ENCODE data around the gene BRIP1. TPM values are rescaled to one million over a fixed set of nuclear protein-coding genes. Genes with fewer than 3 reads are reported as not detected.
"Not testable (repeated sequence)": the region's sequence is repeated elsewhere in the genome, so short reads cannot be mapped to it uniquely, and the experiment has no call there.

BRIP1 gene
- total RNA-seq, 1 experiment from 2014 or later, result 9.4 TPM

DNA sequence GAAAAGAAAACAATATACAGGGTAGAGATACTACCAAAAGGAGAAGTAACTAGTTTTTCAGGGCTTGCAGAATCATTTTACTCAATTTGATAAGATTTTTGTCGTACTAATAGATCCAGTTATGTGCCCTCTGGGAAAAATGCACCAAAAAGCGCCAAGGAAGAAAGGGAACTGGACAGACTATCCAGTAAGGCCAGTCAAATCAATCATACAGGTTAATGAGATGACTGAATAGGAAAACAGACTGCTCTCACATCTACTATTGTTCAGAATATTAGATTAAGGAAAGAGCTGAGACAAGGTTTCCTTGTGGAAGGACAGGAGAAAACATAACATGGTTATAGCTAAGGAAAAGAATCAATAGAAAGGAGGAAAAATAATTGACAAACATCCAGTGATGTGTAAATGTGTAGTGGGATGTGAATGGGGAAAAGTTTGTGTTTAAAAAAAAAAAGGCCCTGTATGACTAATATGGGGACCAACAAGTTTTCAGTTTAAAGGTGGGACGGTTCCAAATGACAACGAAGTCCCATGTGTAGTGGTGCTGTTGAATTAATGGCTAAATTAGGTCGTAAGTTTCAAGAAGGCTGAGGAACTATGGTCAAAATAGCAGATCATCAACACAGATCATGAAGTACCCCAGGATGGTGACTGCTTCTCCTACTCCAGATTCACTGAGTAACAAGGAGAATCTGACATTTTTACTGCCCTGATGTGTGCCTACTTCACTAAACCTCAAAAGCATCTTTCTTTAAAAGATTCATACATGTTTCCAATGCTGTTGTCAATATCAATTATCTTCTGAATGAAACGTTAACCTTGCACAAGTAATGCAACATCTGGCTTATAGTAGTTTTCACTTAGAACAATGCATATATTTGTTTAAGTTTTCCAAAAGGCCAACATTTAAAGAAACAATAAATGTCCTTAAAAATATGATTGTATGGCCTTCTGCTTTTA, 40.7 kb downstream of the BRIP1 start:
- TF ChIP-seq TCF7L2 (IDR thresholded peaks at IDR 0.05; ENCODE audit: low read depth, low read length) (no peak), POLR2AphosphoS5 (IDR thresholded peaks at IDR 0.05; ENCODE audit: low read depth, low read length) (no peak), SIN3A (IDR thresholded peaks at IDR 0.05; ENCODE audit: borderline replicate concordance, insufficient read depth, low read depth, low read length) (no peak), REST (IDR thresholded peaks at IDR 0.05; ENCODE audit: insufficient read depth in 1 of 2, low read depth in 2 of 2, low read length in 1 of 2) (no peak)
- TF ChIP-seq, protein P1, sequence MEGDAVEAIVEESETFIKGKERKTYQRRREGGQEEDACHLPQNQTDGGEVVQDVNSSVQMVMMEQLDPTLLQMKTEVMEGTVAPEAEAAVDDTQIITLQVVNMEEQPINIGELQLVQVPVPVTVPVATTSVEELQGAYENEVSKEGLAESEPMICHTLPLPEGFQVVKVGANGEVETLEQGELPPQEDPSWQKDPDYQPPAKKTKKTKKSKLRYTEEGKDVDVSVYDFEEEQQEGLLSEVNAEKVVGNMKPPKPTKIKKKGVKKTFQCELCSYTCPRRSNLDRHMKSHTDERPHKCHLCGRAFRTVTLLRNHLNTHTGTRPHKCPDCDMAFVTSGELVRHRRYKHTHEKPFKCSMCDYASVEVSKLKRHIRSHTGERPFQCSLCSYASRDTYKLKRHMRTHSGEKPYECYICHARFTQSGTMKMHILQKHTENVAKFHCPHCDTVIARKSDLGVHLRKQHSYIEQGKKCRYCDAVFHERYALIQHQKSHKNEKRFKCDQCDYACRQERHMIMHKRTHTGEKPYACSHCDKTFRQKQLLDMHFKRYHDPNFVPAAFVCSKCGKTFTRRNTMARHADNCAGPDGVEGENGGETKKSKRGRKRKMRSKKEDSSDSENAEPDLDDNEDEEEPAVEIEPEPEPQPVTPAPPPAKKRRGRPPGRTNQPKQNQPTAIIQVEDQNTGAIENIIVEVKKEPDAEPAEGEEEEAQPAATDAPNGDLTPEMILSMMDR (IDR thresholded peaks at IDR 0.05), result no peak
- no peak overlapping the region for H3K27ac ChIP-seq (ENCODE audit: low read length)
- no TSS peak for BruUV-seq (replicated peaks)
- no peaks in the 10 kb centered on the region for H3K27me3 ChIP-seq (ENCODE audit: control insufficient read depth, insufficient read depth, low read length)
- no peaks in the 10 kb centered on the region for H3K36me3 ChIP-seq (ENCODE audit: control insufficient read depth, insufficient read depth, low read length)
- ATAC-seq, result no peak
- H3K9me3 ChIP-seq (ENCODE audit: control insufficient read depth, insufficient read depth, low read depth, low read length), result no peaks in the 10 kb centered on the region
- DNase-seq (ENCODE audit: low read depth, low spot score), result no peak
- in situ Hi-C loops (cut with HindIII; ENCODE audit: low pct_unique_long_range_greater_than_20kb, low sequenced_read_pairs) (no loop called here), intact Hi-C loops (cut with micrococcal nuclease; ENCODE audit: unreplicated experiment) (no loop called here)
- no peak overlapping the region for H3K4me3 ChIP-seq (ENCODE audit: low read depth in 2 of 2, low read length in 2 of 2)
- POLR2A ChIA-PET, result interaction anchor here (0.6 to 0.7 kb wide), 2 partner anchors 41 to 206 kb away, joined by 5 to 9 read pairs; partner anchors contain the start of gene BRIP1
- CTCF ChIA-PET, result no interaction called here
- H3K4me1 ChIP-seq (ENCODE audit: control insufficient read depth, insufficient read depth, low read length), result no peaks in the 10 kb centered on the region

DNA sequence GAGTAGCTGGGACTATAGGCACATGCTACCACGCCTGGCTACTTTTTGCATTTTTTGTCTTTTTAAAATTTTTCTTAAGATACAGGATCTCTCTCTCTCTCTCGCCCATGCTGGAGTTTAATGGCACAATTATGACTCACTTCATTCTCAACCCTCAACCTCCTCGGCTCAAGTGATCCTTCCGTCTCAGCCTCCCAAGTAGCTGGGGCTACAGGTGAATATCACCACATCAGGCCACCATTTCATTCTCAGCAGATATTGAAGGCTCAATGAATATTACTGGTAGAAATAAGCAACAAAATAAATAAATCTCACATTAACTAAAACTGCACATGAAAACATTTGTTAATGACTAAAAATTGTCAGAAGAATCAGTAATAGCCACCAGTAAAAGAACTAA, 41.7 kb downstream of the BRIP1 start:
- no peaks in the 10 kb centered on the region for H3K4me1 ChIP-seq (ENCODE audit: control insufficient read depth, insufficient read depth, low read length)
- H3K9me3 ChIP-seq (ENCODE audit: control insufficient read depth, insufficient read depth, low read depth, low read length), result no peaks in the 10 kb centered on the region
- no peak for DNase-seq (ENCODE audit: low read depth, low spot score)
- in situ Hi-C loops (cut with HindIII; ENCODE audit: low pct_unique_long_range_greater_than_20kb, low sequenced_read_pairs), result no loop called here
- no TSS peak for BruUV-seq (replicated peaks)
- TF ChIP-seq, protein P1 (IDR thresholded peaks at IDR 0.05), result no peak
- TF ChIP-seq TCF7L2 (IDR thresholded peaks at IDR 0.05; ENCODE audit: low read depth, low read length) (no peak), POLR2AphosphoS5 (IDR thresholded peaks at IDR 0.05; ENCODE audit: low read depth, low read length) (no peak), SIN3A (IDR thresholded peaks at IDR 0.05; ENCODE audit: borderline replicate concordance, insufficient read depth, low read depth, low read length) (no peak), REST (IDR thresholded peaks at IDR 0.05; ENCODE audit: insufficient read depth in 1 of 2, low read depth in 2 of 2, low read length in 1 of 2) (no peak)
- no peak overlapping the region for H3K4me3 ChIP-seq (ENCODE audit: low read depth in 2 of 2, low read length in 2 of 2)
- no peaks in the 10 kb centered on the region for H3K36me3 ChIP-seq (ENCODE audit: control insufficient read depth, insufficient read depth, low read length)
- ATAC-seq, result no peak
- ChIA-PET CTCF (no interaction called here), POLR2A (no interaction called here)
- H3K27ac ChIP-seq (ENCODE audit: low read length), result no peak overlapping the region
- H3K27me3 ChIP-seq (ENCODE audit: control insufficient read depth, insufficient read depth, low read length), result no peaks in the 10 kb centered on the region
- intact Hi-C loops (cut with micrococcal nuclease; ENCODE audit: unreplicated experiment), result no loop called here

GRCh38 chr17:61819265-61819664, 44.1 kb downstream of the BRIP1 start:
- DNase-seq (ENCODE audit: low read depth, low spot score); H3K9me3 ChIP-seq (ENCODE audit: control insufficient read depth, insufficient read depth, low read depth, low read length); H3K4me1 ChIP-seq (ENCODE audit: control insufficient read depth, insufficient read depth, low read length); H3K27me3 ChIP-seq (ENCODE audit: control insufficient read depth, insufficient read depth, low read length); intact Hi-C loops (cut with micrococcal nuclease; ENCODE audit: unreplicated experiment); CTCF ChIA-PET; H3K27ac ChIP-seq (ENCODE audit: low read length); H3K36me3 ChIP-seq (ENCODE audit: control insufficient read depth, insufficient read depth, low read length); in situ Hi-C loops (cut with HindIII; ENCODE audit: low pct_unique_long_range_greater_than_20kb, low sequenced_read_pairs); POLR2A ChIA-PET; H3K4me3 ChIP-seq (ENCODE audit: low read depth in 2 of 2, low read length in 2 of 2); BruUV-seq (replicated peaks); ATAC-seq: not testable (repeated sequence)
